Gastroesophageal sphincter (tissue), 3 donors: ENCODE data around the gene NCF2.

Experiments
- POLR2A ChIP-seq, 2 donors: fragments of 450-650 bp; IDR thresholded peaks; one replicate each; pipeline ENCODE4 v1.6.1; 2017; ENCODE audit warnings: antibody characterized with exemption in 2 of 2, mild to moderate bottlenecking in 2 of 2, moderate library complexity in 1 of 2
- POLR2AphosphoS5 ChIP-seq: sonication (generic); formaldehyde crosslinking; IDR thresholded peaks from one replicate; pipeline ENCODE4 v1.6.1; 2017; ENCODE audit warnings: antibody characterized with exemption
- TF ChIP-seq, protein P1 (sequence below), 4 experiments: fragments of 200-600 bp in 2 of 4; fragments of 450-650 bp in 2 of 4; sonication (generic) in 1 of 4; IDR thresholded peaks; one replicate each; pipeline ENCODE4 v1.5.1; 2017 to 2019; ENCODE audit warnings: antibody characterized with exemption in 4 of 4, mild to moderate bottlenecking in 2 of 4, moderate library complexity in 2 of 4

DNA sequence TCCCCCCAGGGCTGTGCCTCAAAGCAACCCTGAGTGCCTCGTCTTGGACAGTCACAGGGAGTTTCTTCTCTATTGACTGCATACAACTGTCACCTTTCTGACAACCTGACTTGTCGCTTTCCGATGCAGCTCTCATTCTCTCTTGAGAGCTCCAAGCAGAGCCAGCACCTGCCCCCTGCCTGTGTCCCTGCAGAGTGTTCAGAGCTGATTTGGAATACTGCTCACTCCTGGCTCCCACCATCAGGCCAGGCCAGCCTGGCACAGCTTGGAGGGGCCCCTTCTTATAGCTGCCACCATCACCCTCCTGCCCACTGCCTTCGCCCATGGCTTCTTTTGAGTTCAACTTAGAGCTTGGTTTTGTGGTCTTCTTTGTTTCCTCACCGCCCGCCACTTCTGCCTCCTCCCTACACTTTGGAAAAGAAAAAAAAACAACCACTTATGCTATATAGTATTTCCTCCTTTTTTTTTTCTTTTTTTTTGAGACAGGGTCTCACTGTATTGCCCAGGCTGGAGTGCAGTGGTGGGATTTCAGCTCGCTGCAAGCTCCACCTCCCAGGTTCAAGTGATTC is 12.3 kb downstream of the NCF2 start:
- TF ChIP-seq POLR2A (IDR thresholded peaks at IDR 0.05) (no peak), POLR2AphosphoS5 (no peak)
- TF ChIP-seq, protein P1, sequence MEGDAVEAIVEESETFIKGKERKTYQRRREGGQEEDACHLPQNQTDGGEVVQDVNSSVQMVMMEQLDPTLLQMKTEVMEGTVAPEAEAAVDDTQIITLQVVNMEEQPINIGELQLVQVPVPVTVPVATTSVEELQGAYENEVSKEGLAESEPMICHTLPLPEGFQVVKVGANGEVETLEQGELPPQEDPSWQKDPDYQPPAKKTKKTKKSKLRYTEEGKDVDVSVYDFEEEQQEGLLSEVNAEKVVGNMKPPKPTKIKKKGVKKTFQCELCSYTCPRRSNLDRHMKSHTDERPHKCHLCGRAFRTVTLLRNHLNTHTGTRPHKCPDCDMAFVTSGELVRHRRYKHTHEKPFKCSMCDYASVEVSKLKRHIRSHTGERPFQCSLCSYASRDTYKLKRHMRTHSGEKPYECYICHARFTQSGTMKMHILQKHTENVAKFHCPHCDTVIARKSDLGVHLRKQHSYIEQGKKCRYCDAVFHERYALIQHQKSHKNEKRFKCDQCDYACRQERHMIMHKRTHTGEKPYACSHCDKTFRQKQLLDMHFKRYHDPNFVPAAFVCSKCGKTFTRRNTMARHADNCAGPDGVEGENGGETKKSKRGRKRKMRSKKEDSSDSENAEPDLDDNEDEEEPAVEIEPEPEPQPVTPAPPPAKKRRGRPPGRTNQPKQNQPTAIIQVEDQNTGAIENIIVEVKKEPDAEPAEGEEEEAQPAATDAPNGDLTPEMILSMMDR (IDR thresholded peaks at IDR 0.05) = no peak
